ENCODE measurements around the gene TSPAN5.

GRCh38 chr4:98506462-98507132 lies 151.8 kb downstream of the TSPAN5 start:
- no peak for TF ChIP-seq CTCF (conservative IDR thresholded peaks at IDR 0.05; ENCODE audit: low read depth, low read length)
- no peak for TF ChIP-seq RAD21 (IDR thresholded peaks at IDR 0.05; ENCODE audit: low read length)
- TF ChIP-seq POLR2A (IDR thresholded peaks at IDR 0.05; ENCODE audit: low read depth, low read length) = no peak
- TF ChIP-seq RCOR1 (IDR thresholded peaks at IDR 0.05; ENCODE audit: insufficient replicate concordance, low read length) = no peak
- no peak for TF ChIP-seq CHD1 (IDR thresholded peaks at IDR 0.05; ENCODE audit: low read depth, low read length)
- no peak for TF ChIP-seq RFX5 (IDR thresholded peaks at IDR 0.05; ENCODE audit: low read depth, low read length)
- no peak for TF ChIP-seq MAFK (IDR thresholded peaks at IDR 0.05; ENCODE audit: low read depth, low read length)
- TF ChIP-seq MAZ (IDR thresholded peaks at IDR 0.05; ENCODE audit: borderline replicate concordance, low read depth, low read length) = no peak
- TF ChIP-seq ELK1 (IDR thresholded peaks at IDR 0.05; ENCODE audit: borderline replicate concordance, low read depth, low read length) = no peak
- no peak for TF ChIP-seq USF2 (IDR thresholded peaks at IDR 0.05; ENCODE audit: low read depth, low read length)
- TF ChIP-seq SMC3 (IDR thresholded peaks at IDR 0.05; ENCODE audit: low read depth, low read length) = no peak
- no peak for TF ChIP-seq NFE2L2 (IDR thresholded peaks at IDR 0.05; ENCODE audit: low read depth, low read length)
- TF ChIP-seq BHLHE40 (IDR thresholded peaks at IDR 0.05; ENCODE audit: low read depth, low read length) = no peak

All from IMR-90 (cell line).